ENCODE results near the gene RNF115. TPM values are rescaled to one million over a fixed set of nuclear protein-coding genes. Genes with fewer than 3 reads are reported as not detected.

Gene RNF115
- total and polyA plus RNA-seq, 2 donors (not counting 3 experiments of a cell fraction or from before 2014, with no cell fraction given): 7.6 to 17.3 TPM

DNA sequence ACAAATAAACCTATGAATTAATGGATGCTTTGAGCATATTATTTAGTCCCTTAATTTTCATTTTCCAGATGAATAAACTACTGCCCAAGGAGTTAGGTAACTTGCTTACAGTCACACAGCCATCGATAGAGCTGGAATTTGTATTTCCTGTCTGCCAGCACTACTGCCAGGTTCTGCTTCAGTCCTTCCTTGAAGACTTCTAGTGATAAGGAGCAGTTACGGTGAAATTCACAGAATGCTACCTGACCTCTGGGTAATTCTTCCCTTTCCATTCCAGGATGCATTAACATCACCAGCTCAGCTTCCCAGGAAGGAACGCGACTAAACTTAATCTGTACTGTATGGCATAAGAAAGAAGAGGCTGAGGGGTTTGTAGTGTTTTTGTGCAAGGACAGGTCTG is 93.4 kb downstream of the RNF115 start:
- H3K4me1 ChIP-seq (ENCODE audit: control insufficient read depth, extremely low read depth, insufficient read depth, low read length): peaks cover 3% of the 10 kb centered on the region
- no peaks in the 10 kb centered on the region for H3K9me1 ChIP-seq (replicated peaks; ENCODE audit: control insufficient read depth, extremely low read depth, insufficient read depth, low read length)
- TF ChIP-seq, protein P1, sequence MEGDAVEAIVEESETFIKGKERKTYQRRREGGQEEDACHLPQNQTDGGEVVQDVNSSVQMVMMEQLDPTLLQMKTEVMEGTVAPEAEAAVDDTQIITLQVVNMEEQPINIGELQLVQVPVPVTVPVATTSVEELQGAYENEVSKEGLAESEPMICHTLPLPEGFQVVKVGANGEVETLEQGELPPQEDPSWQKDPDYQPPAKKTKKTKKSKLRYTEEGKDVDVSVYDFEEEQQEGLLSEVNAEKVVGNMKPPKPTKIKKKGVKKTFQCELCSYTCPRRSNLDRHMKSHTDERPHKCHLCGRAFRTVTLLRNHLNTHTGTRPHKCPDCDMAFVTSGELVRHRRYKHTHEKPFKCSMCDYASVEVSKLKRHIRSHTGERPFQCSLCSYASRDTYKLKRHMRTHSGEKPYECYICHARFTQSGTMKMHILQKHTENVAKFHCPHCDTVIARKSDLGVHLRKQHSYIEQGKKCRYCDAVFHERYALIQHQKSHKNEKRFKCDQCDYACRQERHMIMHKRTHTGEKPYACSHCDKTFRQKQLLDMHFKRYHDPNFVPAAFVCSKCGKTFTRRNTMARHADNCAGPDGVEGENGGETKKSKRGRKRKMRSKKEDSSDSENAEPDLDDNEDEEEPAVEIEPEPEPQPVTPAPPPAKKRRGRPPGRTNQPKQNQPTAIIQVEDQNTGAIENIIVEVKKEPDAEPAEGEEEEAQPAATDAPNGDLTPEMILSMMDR (IDR thresholded peaks at IDR 0.05; ENCODE audit: extremely low read depth in 1 of 2, insufficient read depth in 1 of 2, low read depth in 1 of 2, low read length in 2 of 2): no peak
- TF ChIP-seq FOS (IDR thresholded peaks at IDR 0.05; ENCODE audit: borderline replicate concordance, insufficient read depth, low read length) (no peak), JUN (IDR thresholded peaks at IDR 0.05; ENCODE audit: borderline replicate concordance, insufficient read depth, insufficient read length, low read depth) (no peak), EZH2 (IDR thresholded peaks at IDR 0.05; ENCODE audit: borderline replicate concordance, low read depth, low read length, severe bottlenecking) (no peak), MYC (IDR thresholded peaks at IDR 0.05; ENCODE audit: low read depth, low read length) (no peak), POLR2A (IDR thresholded peaks at IDR 0.05; ENCODE audit: low read depth, low read length) (no peak)
- TF ChIP-seq, protein P2, sequence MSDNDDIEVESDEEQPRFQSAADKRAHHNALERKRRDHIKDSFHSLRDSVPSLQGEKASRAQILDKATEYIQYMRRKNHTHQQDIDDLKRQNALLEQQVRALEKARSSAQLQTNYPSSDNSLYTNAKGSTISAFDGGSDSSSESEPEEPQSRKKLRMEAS (IDR thresholded peaks at IDR 0.05; ENCODE audit: insufficient read depth, insufficient read length): no peak
- no peak overlapping the region for H3K4me3 ChIP-seq (replicated peaks in 1 of 3; ENCODE audit: insufficient read depth in 1 of 3, low read depth in 1 of 3, low read length in 3 of 3)
- dilution Hi-C loops (cut with MboI; ENCODE audit: extremely low pct_ligation_motif_present, low sequenced_read_pairs): no loop called here
- DNase-seq (ENCODE audit: low read depth, low spot score): no peak
- peaks cover 0 to 3% of the 10 kb centered on the region in 2 experiments for H3K36me3 ChIP-seq (ENCODE audit: control insufficient read depth in 2 of 2, extremely low read depth in 1 of 2, insufficient read depth in 2 of 2, low read length in 2 of 2)
- POLR2A ChIA-PET: no interaction called here
- H3K27ac ChIP-seq (ENCODE audit: insufficient read depth, low read depth, low read length): no peak overlapping the region
- CTCF ChIA-PET: interaction anchor here (2.2 kb wide), 1 partner anchor 9 kb away, joined by 9 read pairs; no protein-coding TSS in a partner anchor
- H4K20me1 ChIP-seq (replicated peaks; ENCODE audit: control insufficient read depth, extremely low read depth, insufficient read depth, low read length): no peaks in the 10 kb centered on the region
- FAIRE-seq: no peak
- H3K4me2 ChIP-seq (ENCODE audit: insufficient read depth, low read length): no peak overlapping the region
- no peaks in the 10 kb centered on the region for H3K27me3 ChIP-seq (ENCODE audit: control insufficient read depth in 2 of 2, insufficient read depth in 2 of 2, low read length in 2 of 2)
- intact Hi-C loops (cut with micrococcal nuclease): no loop called here
- no peaks in the 10 kb centered on the region for H3K79me2 ChIP-seq (ENCODE audit: control insufficient read depth, insufficient read depth, low read length)
- H3K9ac ChIP-seq (replicated peaks; ENCODE audit: extremely low read depth, insufficient read depth, low read length): no peak overlapping the region
- BruUV-seq (replicated peaks): no TSS peak
- no peaks in the 10 kb centered on the region for H3K9me3 ChIP-seq (replicated peaks; ENCODE audit: control insufficient read depth, insufficient read depth, low read length)
- H2AFZ ChIP-seq (ENCODE audit: low read depth, low read length): no peak overlapping the region
